OCI-LY7 (cell line): ENCODE data around the gene GOSR1. TPM values are rescaled to one million over a fixed set of nuclear protein-coding genes. Genes with fewer than 3 reads are reported as not detected.
"Not testable (repeated sequence)": the region's sequence is repeated elsewhere in the genome, so short reads cannot be mapped to it uniquely, and the experiment has no call there.

ENCODE experiments used
- BruUV-seq: library from RNA; stranded (reverse); fragments of 400-500 nt; replicated peaks from 2 replicates; lab custom pipeline; 2021; lab: Mats Ljungman, UMichigan
- CTCF ChIA-PET: fragments of 300-600 bp; sonication (Branson Sonifier 250); formaldehyde crosslinking; loops from one replicate; lab custom pipeline; 2022; ENCODE audit warnings: antibody characterized with exemption; ENCODE audit not compliant: unreplicated experiment; lab: Charles Lee
- POLR2A ChIA-PET: fragments of 300-600 bp; sonication (Branson Sonifier 250); formaldehyde crosslinking; loops from one replicate; lab custom pipeline; 2022; ENCODE audit warnings: antibody characterized with exemption; lab: Charles Lee
- DNase-seq: peaks from one replicate; pipeline ENCODE4 v3.0.0-alpha.2; 2015; ENCODE audit warnings: low spot score
- H2AFZ ChIP-seq: fragments of 200-600 bp; sonication (generic), shearing (Covaris generic); 2 replicates; pipeline ENCODE4 v1.6.1; 2014; ENCODE audit warnings: mild to moderate bottlenecking, antibody characterized with exemption, low read length, moderate library complexity
- H3K27ac ChIP-seq: fragments of 200-600 bp; sonication (generic); 2 replicates; pipeline ENCODE4 v1.5.1; 2014; ENCODE audit warnings: mixed run types, low read depth, mild to moderate bottlenecking, moderate library complexity, low read length, inconsistent platforms; ENCODE audit not compliant: poor library complexity, severe bottlenecking
- H3K36me3 ChIP-seq: fragments of 200-600 bp; sonication (generic); 2 replicates; pipeline ENCODE4 v1.6.1; 2014; ENCODE audit warnings: mild to moderate bottlenecking, antibody characterized with exemption, low read length, moderate library complexity, mixed read lengths; ENCODE audit not compliant: insufficient read depth
- H3K4me1 ChIP-seq: fragments of 200-600 bp; sonication (generic); 2 replicates; pipeline ENCODE4 v1.5.1; 2014; ENCODE audit warnings: mild to moderate bottlenecking, low read length; ENCODE audit not compliant: insufficient read depth, poor library complexity, severe bottlenecking
- H3K4me2 ChIP-seq: fragments of 200-600 bp; sonication (generic); 2 replicates; pipeline ENCODE4 v1.6.1; 2014; ENCODE audit warnings: mild to moderate bottlenecking, low read length
- H3K4me3 ChIP-seq: fragments of 200-600 bp; sonication (generic); 2 replicates; pipeline ENCODE4 v1.5.1; 2014; ENCODE audit warnings: mild to moderate bottlenecking, low read depth, low read length; ENCODE audit not compliant: poor library complexity, severe bottlenecking
- H3K79me2 ChIP-seq: fragments of 200-600 bp; sonication (generic); 2 replicates; pipeline ENCODE4 v1.6.1; 2016; ENCODE audit warnings: low read depth, mild to moderate bottlenecking, low read length, moderate library complexity, mixed read lengths; ENCODE audit not compliant: insufficient read depth
- H3K9me2 ChIP-seq: fragments of 200-600 bp; sonication (generic); 2 replicates; pipeline ENCODE4 v1.6.1; 2016; ENCODE audit warnings: mild to moderate bottlenecking, low read length, mixed read lengths; ENCODE audit not compliant: insufficient read depth
- H3K9me3 ChIP-seq: fragments of 200-600 bp; sonication (generic); 2 replicates; pipeline ENCODE4 v1.6.1; 2014; ENCODE audit warnings: mild to moderate bottlenecking, mixed run types, low read length, mixed read lengths
- H4K20me1 ChIP-seq: fragments of 200-600 bp; sonication (generic); 2 replicates; pipeline ENCODE4 v1.6.1; 2014; ENCODE audit warnings: mild to moderate bottlenecking, antibody characterized with exemption, low read length, moderate library complexity, mixed read lengths; ENCODE audit not compliant: insufficient read depth
- EZH2phosphoT487 ChIP-seq: fragments of 200-600 bp; sonication (generic); IDR thresholded peaks from 2 replicates; pipeline ENCODE4 v1.6.1; 2018; ENCODE audit warnings: low read depth, borderline replicate concordance, mild to moderate bottlenecking, mixed run types, antibody characterized with exemption, low read length, moderate library complexity, mixed read lengths
- intact Hi-C: fragments of 100-400 bp; cut with micrococcal nuclease; formaldehyde crosslinking; loops from one replicate; pipeline ENCODE4 v1.10.0; 2022; ENCODE audit not compliant: unreplicated experiment
- total RNA-seq, 2 experiments: library from RNA; depleted of rRNA in 1 of 2; stranded (reverse); fragments of >200 nt in 1 of 2; shearing (Covaris generic) in 1 of 2; gene quantifications; 2 replicates each; pipeline ENCODE4 v1.2.3, GENCODE V29; 2014 to 2022
- TF ChIP-seq, protein P1 (sequence below): fragments of 200-600 bp; sonication (generic); conservative IDR thresholded peaks from 2 replicates; pipeline ENCODE4 v1.5.1; 2014; ENCODE audit warnings: mild to moderate bottlenecking, antibody characterized with exemption, low read length, moderate library complexity, mixed read lengths

The GOSR1 gene
- total RNA-seq, 2 experiments from 2014 or later: 15.9 to 49.8 TPM

DNA sequence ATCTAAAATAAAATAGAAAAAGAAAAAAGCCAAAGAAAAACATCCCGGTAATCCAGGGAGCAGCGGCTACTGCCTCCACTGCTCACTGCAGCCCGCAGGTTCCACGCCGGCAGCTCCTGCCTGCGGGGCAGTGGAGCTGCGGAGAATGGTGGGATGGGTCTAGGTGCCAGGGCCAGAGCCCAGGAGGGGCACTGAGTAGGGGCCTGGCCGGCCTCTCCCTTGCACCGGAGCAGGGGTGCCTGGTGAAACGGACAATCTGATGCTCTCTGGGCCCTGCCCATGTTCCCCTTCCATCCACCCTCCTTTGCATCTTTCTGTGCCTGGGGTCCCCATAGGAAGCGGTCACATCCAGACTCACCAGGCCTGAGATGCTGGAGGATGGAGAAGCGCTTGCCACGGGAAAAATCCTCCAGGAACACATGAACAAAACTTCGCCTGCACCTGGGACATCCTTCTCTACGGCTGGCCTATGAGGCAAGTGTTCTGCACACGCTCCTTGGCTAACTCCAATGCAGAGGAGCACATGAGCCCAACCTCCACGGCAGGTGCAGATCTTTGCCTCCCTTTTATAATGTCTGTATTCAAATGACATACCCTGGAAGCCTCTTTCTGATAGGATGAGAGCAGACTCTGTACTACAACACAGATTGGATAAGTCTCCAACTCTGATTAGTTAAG is 98.6 kb downstream of the GOSR1 start:
- CTCF ChIA-PET, intact Hi-C loops, H3K4me3 ChIP-seq, H3K4me1 ChIP-seq, H3K27ac ChIP-seq, H2AFZ ChIP-seq, H3K9me3 ChIP-seq, H3K9me2 ChIP-seq, H4K20me1 ChIP-seq, H3K79me2 ChIP-seq, POLR2A ChIA-PET, DNase-seq, H3K36me3 ChIP-seq, BruUV-seq, H3K4me2 ChIP-seq: not testable (repeated sequence)

GRCh38 chr17:30576326-30576861 is 99.2 kb downstream of the GOSR1 start:
- H2AFZ ChIP-seq: no peak overlapping the region
- no peaks in the 10 kb centered on the region for H3K9me2 ChIP-seq
- H3K9me3 ChIP-seq: no peaks in the 10 kb centered on the region
- peaks cover 8% of the 10 kb centered on the region for H3K4me1 ChIP-seq
- ChIA-PET POLR2A (no interaction called here), CTCF (no interaction called here)
- BruUV-seq: no TSS peak
- intact Hi-C loops: no loop called here
- no peak overlapping the region for H3K27ac ChIP-seq
- H4K20me1 ChIP-seq: no peaks in the 10 kb centered on the region
- H3K36me3 ChIP-seq: no peaks in the 10 kb centered on the region
- H3K4me2 ChIP-seq: no peak overlapping the region
- no peak for DNase-seq
- H3K79me2 ChIP-seq: no peaks in the 10 kb centered on the region
- H3K4me3 ChIP-seq: no peak overlapping the region
- TF ChIP-seq, protein P1, sequence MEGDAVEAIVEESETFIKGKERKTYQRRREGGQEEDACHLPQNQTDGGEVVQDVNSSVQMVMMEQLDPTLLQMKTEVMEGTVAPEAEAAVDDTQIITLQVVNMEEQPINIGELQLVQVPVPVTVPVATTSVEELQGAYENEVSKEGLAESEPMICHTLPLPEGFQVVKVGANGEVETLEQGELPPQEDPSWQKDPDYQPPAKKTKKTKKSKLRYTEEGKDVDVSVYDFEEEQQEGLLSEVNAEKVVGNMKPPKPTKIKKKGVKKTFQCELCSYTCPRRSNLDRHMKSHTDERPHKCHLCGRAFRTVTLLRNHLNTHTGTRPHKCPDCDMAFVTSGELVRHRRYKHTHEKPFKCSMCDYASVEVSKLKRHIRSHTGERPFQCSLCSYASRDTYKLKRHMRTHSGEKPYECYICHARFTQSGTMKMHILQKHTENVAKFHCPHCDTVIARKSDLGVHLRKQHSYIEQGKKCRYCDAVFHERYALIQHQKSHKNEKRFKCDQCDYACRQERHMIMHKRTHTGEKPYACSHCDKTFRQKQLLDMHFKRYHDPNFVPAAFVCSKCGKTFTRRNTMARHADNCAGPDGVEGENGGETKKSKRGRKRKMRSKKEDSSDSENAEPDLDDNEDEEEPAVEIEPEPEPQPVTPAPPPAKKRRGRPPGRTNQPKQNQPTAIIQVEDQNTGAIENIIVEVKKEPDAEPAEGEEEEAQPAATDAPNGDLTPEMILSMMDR: no peak
- no peak for TF ChIP-seq EZH2phosphoT487

Other genes with a start within 250 kb of the GOSR1 start
- 0.09 and 0.10 TPM in 2 replicates for gene SLC6A4, start 241.7 kb upstream of the GOSR1 start, total RNA-seq (2014; rRNA removed; shearing (Covaris generic))
- gene SLC6A4, start 241.7 kb upstream of the GOSR1 start, total RNA-seq (2022): not detected in 2 replicates
- gene BLMH, start 185.5 kb upstream of the GOSR1 start, total RNA-seq (2014; rRNA removed; shearing (Covaris generic)): 33.8 and 35.0 TPM in 2 replicates
- 65.7 and 72.7 TPM in 2 replicates for gene BLMH, start 185.5 kb upstream of the GOSR1 start, total RNA-seq (2022)
- gene TMIGD1, start 143.4 kb upstream of the GOSR1 start, total RNA-seq (2014; rRNA removed; shearing (Covaris generic)): not detected in 2 replicates
- not detected in 2 replicates for gene TMIGD1, start 143.4 kb upstream of the GOSR1 start, total RNA-seq (2022)
- 16.4 and 20.7 TPM in 2 replicates for gene CPD, start 98.5 kb upstream of the GOSR1 start, total RNA-seq (2014; rRNA removed; shearing (Covaris generic))
- 22.4 and 24.0 TPM in 2 replicates for gene CPD, start 98.5 kb upstream of the GOSR1 start, total RNA-seq (2022)